DND-41 (cell line): ENCODE measurements around the gene APOBEC4.

Source experiments
- EZH2 ChIP-seq: IDR thresholded peaks from 3 replicates; pipeline ENCODE4 v1.6.1; 2012; ENCODE audit warnings: borderline replicate concordance, low read depth, mild to moderate bottlenecking, moderate library complexity, low read length, inconsistent platforms; ENCODE audit not compliant: severe bottlenecking
- TF ChIP-seq, protein P1 (sequence below): IDR thresholded peaks from 2 replicates; pipeline ENCODE4 v1.5.1; 2012; ENCODE audit warnings: borderline replicate concordance, low read length, moderate library complexity, mild to moderate bottlenecking; ENCODE audit not compliant: poor library complexity, severe bottlenecking; ENCODE audit errors: extremely low read depth

DNA sequence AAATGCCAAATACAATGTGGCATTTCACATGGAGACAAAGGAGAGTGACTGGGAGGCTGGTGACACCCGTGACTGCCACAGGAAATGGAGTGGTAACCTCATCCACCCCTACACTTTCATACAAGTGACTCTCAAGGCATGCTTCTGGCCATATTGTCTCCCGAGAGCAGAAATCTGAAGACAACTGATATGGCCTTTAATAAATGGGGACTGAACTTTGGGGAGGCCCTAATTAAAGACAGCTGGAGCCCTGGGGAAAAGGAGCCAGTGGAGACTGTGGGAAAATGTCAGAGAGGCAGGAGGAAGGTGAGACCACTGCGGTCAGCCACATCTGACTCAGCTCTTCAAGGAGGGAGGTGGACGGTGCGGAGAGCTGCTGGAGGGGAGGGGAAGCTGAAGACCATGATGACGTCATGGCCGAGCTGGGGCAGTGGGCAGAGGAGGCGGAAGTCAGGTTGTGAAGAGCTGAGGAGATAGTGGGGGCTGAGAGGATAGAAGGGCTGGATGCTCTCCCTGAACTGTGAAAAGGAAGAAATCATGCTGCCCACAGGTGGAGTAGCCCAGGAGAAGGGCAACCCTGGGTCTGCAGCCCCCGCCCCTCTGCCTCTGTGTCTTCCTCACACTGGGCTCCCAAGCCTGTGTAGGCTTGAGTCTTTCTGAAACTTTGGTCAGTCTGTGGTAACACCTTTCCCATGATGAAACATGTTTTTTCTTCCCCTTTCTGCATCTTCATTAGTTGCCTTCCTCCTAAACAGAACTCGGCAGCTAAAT lies 48.9 kb downstream of the APOBEC4 start:
- TF ChIP-seq, protein P1, sequence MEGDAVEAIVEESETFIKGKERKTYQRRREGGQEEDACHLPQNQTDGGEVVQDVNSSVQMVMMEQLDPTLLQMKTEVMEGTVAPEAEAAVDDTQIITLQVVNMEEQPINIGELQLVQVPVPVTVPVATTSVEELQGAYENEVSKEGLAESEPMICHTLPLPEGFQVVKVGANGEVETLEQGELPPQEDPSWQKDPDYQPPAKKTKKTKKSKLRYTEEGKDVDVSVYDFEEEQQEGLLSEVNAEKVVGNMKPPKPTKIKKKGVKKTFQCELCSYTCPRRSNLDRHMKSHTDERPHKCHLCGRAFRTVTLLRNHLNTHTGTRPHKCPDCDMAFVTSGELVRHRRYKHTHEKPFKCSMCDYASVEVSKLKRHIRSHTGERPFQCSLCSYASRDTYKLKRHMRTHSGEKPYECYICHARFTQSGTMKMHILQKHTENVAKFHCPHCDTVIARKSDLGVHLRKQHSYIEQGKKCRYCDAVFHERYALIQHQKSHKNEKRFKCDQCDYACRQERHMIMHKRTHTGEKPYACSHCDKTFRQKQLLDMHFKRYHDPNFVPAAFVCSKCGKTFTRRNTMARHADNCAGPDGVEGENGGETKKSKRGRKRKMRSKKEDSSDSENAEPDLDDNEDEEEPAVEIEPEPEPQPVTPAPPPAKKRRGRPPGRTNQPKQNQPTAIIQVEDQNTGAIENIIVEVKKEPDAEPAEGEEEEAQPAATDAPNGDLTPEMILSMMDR: no peak
- no peak for TF ChIP-seq EZH2
